Measurements from ENCODE around the gene GPC5.

The GPC5 gene

GRCh38 chr13:91729859-91730258 lies 331.4 kb downstream of the GPC5 start:
- no peak for TF ChIP-seq CTCF (conservative IDR thresholded peaks at IDR 0.05)
- H3K27ac ChIP-seq = no peak overlapping the region

GRCh38 chr13:91739751-91740150 lies 341.3 kb downstream of the GPC5 start:
- no peak for TF ChIP-seq CTCF (conservative IDR thresholded peaks at IDR 0.05)
- H3K27ac ChIP-seq = no peak overlapping the region

GRCh38 chr13:91740756-91741155 lies 342.3 kb downstream of the GPC5 start:
- no peak for TF ChIP-seq CTCF (conservative IDR thresholded peaks at IDR 0.05)

GRCh38 chr13:91741925-91742324 lies 343.5 kb downstream of the GPC5 start:
- H3K27ac ChIP-seq = no peak overlapping the region
- TF ChIP-seq CTCF (conservative IDR thresholded peaks at IDR 0.05) = no peak

More at GRCh38 chr13:91740756-91741155, 342.3 kb downstream of the GPC5 start:
- H3K27ac ChIP-seq = no peak overlapping the region

GRCh38 chr13:91744284-91744683 lies 345.9 kb downstream of the GPC5 start:
- no peak for TF ChIP-seq CTCF (conservative IDR thresholded peaks at IDR 0.05)
- H3K27ac ChIP-seq = no peak overlapping the region

GRCh38 chr13:91745967-91746366 lies 347.5 kb downstream of the GPC5 start:
- H3K27ac ChIP-seq = no peak overlapping the region
- TF ChIP-seq CTCF (conservative IDR thresholded peaks at IDR 0.05) = no peak

GRCh38 chr13:91747186-91747585 lies 348.8 kb downstream of the GPC5 start:
- TF ChIP-seq CTCF (conservative IDR thresholded peaks at IDR 0.05) = no peak
- no peak overlapping the region for H3K27ac ChIP-seq
